HG02973 (cell line): ENCODE results near the gene TSGA10IP.

Source experiments
- ATAC-seq: cut with Tn5 transposase; IDR thresholded peaks from one replicate; pipeline ENCODE4 v1.9.1; 2021; ENCODE audit warnings: moderate library complexity; ENCODE audit not compliant: unreplicated experiment

TSGA10IP gene

GRCh38 chr11:65917434-65918210 lies 27.7 kb upstream of the TSGA10IP start:
- ATAC-seq: no peak

- ATAC-seq: peak; percentile 42
Measured at GRCh38 chr11:65918211-65919140, 26.8 kb upstream of the TSGA10IP start, which contains the start of gene C11orf68. TSS of gene C11orf68 (minus strand) at chr11:65919062. CDS start at chr11:65919031, 31 bp downstream.

GRCh38 chr11:65919141-65919572 lies 26.1 kb upstream of the TSGA10IP start, which contains the start of gene DRAP1:
TSS of gene DRAP1 (plus strand) at chr11:65919426. CDS start at chr11:65919502, 76 bp downstream.
- peak; percentile 77 for ATAC-seq

- peak; percentile 31 for ATAC-seq
Measured at GRCh38 chr11:65919573-65920371, 25.5 kb upstream of the TSGA10IP start.

- no peak for ATAC-seq
Measured at GRCh38 chr11:65920372-65920802, 24.9 kb upstream of the TSGA10IP start.

- no peak for ATAC-seq
Measured at GRCh38 chr11:65921033-65921555, 24.2 kb upstream of the TSGA10IP start.

GRCh38 chr11:65921876-65922275 lies 23.4 kb upstream of the TSGA10IP start:
- no peak for ATAC-seq

GRCh38 chr11:65922565-65922964 lies 22.7 kb upstream of the TSGA10IP start:
- ATAC-seq: no peak

GRCh38 chr11:65925397-65925796 lies 19.9 kb upstream of the TSGA10IP start:
- no peak for ATAC-seq

GRCh38 chr11:65927904-65928397 lies 17.3 kb upstream of the TSGA10IP start:
- ATAC-seq: peak; percentile 68

GRCh38 chr11:65928667-65929066 lies 16.6 kb upstream of the TSGA10IP start:
- no peak for ATAC-seq

- no peak for ATAC-seq
Measured at GRCh38 chr11:65931773-65932557, 13.3 kb upstream of the TSGA10IP start.

GRCh38 chr11:65932558-65932919 lies 12.7 kb upstream of the TSGA10IP start:
- ATAC-seq: no peak

- no peak for ATAC-seq
Measured at GRCh38 chr11:65934014-65934413, 11.3 kb upstream of the TSGA10IP start.

- no peak for ATAC-seq
Measured at GRCh38 chr11:65937766-65938165, 7.5 kb upstream of the TSGA10IP start.

- ATAC-seq: no peak
Measured at GRCh38 chr11:65941720-65942310, 3.5 kb upstream of the TSGA10IP start.

- no peak for ATAC-seq
Measured at GRCh38 chr11:65942531-65942930, 2.7 kb upstream of the TSGA10IP start.

- no peak for ATAC-seq
Measured at GRCh38 chr11:65944191-65944590, 1.1 kb upstream of the TSGA10IP start.

- ATAC-seq: no peak
Measured at GRCh38 chr11:65944767-65945166, 513 bp upstream of the TSGA10IP start.
